OCI-LY1 (cell line): Measurements from ENCODE around the gene C19orf44.

Experiments
- H2AFZ ChIP-seq: fragments of 200-600 bp; sonication (generic), shearing (Covaris generic); 2 replicates; pipeline ENCODE4 v1.6.0; 2014; ENCODE audit warnings: antibody characterized with exemption, mild to moderate bottlenecking, low read length
- H3F3A ChIP-seq: fragments of 200-600 bp; sonication (generic), shearing (Covaris generic); 2 replicates; pipeline ENCODE4 v1.6.0; 2014; ENCODE audit warnings: mild to moderate bottlenecking, antibody characterized with exemption, low read length, moderate library complexity; ENCODE audit not compliant: insufficient read depth
- H3K27ac ChIP-seq: fragments of 200-600 bp; sonication (generic); 2 replicates; pipeline ENCODE4 v1.5.1; 2014; ENCODE audit warnings: low read length, mixed run types, mild to moderate bottlenecking, low read depth; ENCODE audit not compliant: poor library complexity, severe bottlenecking
- H3K27me3 ChIP-seq: fragments of 200-600 bp; sonication (generic); 2 replicates; pipeline ENCODE4 v1.6.0; 2014; ENCODE audit warnings: antibody characterized with exemption, mild to moderate bottlenecking, low read length, moderate library complexity; ENCODE audit not compliant: insufficient read depth
- H3K36me3 ChIP-seq: fragments of 200-600 bp; sonication (generic); 2 replicates; pipeline ENCODE4 v1.6.1; 2014; ENCODE audit warnings: mild to moderate bottlenecking, antibody characterized with exemption, low read length, moderate library complexity, mixed read lengths; ENCODE audit not compliant: insufficient read depth
- H3K4me1 ChIP-seq: fragments of 200-600 bp; sonication (generic); 2 replicates; pipeline ENCODE4 v1.5.1; 2014; ENCODE audit warnings: mild to moderate bottlenecking, low read length, moderate library complexity; ENCODE audit not compliant: insufficient read depth, severe bottlenecking
- H3K4me2 ChIP-seq: fragments of 200-600 bp; sonication (generic), shearing (Covaris generic); 2 replicates; pipeline ENCODE4 v1.6.1; 2014; ENCODE audit warnings: low read length
- H3K4me3 ChIP-seq: fragments of 200-600 bp; sonication (generic); 2 replicates; pipeline ENCODE4 v1.5.1; 2014; ENCODE audit warnings: low read length, low read depth, mild to moderate bottlenecking, mixed read lengths; ENCODE audit not compliant: poor library complexity, severe bottlenecking
- H3K79me2 ChIP-seq: fragments of 200-600 bp; shearing (Covaris generic); 2 replicates; pipeline ENCODE4 v1.6.1; 2016; ENCODE audit warnings: mixed run types, low read length, mixed read lengths; ENCODE audit not compliant: insufficient read depth
- H3K9ac ChIP-seq: fragments of 200-600 bp; sonication (generic), shearing (Covaris generic); 2 replicates; pipeline ENCODE4 v1.6.1; 2014; ENCODE audit warnings: mild to moderate bottlenecking, low read length, mixed read lengths
- H3K9me2 ChIP-seq: fragments of 200-600 bp; sonication (generic), shearing (Covaris generic); 2 replicates; pipeline ENCODE4 v1.6.1; 2014; ENCODE audit warnings: low read depth, mild to moderate bottlenecking, low read length, mixed read lengths
- H3K9me3 ChIP-seq: fragments of 200-600 bp; shearing (Covaris generic); 2 replicates; pipeline ENCODE4 v1.6.1; 2014; ENCODE audit warnings: low read length, mixed read lengths
- H4K20me1 ChIP-seq: fragments of 200-600 bp; sonication (generic), shearing (Covaris generic); 2 replicates; pipeline ENCODE4 v1.6.0; 2016; ENCODE audit warnings: mild to moderate bottlenecking, low read length; ENCODE audit not compliant: insufficient read depth
- EZH2 ChIP-seq: fragments of 200-600 bp; sonication (generic), shearing (Covaris generic); IDR thresholded peaks from 2 replicates; pipeline ENCODE4 v1.8.0; 2017; ENCODE audit warnings: borderline replicate concordance, mixed run types, mild to moderate bottlenecking, antibody characterized with exemption, low read length, moderate library complexity, mixed read lengths
- TF ChIP-seq, protein P1 (sequence below): fragments of 200-600 bp; sonication (generic), shearing (Covaris generic); IDR thresholded peaks from 2 replicates; pipeline ENCODE4 v1.5.1; 2017; ENCODE audit warnings: mild to moderate bottlenecking, antibody characterized with exemption, low read length, moderate library complexity, mixed read lengths

The C19orf44 gene

GRCh38 chr19:16522559-16523377, 26.6 kb downstream of the C19orf44 start:
- Histone ChIP-seq H3K36me3 (peaks cover 96% of the 10 kb centered on the region), H3K27ac (no peak overlapping the region), H3K4me1 (no peaks in the 10 kb centered on the region), H4K20me1 (no peaks in the 10 kb centered on the region), H3K9me2 (no peaks in the 10 kb centered on the region), H3K9ac (no peak overlapping the region), H3K4me2 (no peak overlapping the region), H3K9me3 (no peaks in the 10 kb centered on the region), H2AFZ (no peak overlapping the region), H3K27me3 (no peaks in the 10 kb centered on the region), H3K4me3 (no peak overlapping the region), H3K79me2 (no peaks in the 10 kb centered on the region), H3F3A (no peaks in the 10 kb centered on the region)
- TF ChIP-seq, protein P1, sequence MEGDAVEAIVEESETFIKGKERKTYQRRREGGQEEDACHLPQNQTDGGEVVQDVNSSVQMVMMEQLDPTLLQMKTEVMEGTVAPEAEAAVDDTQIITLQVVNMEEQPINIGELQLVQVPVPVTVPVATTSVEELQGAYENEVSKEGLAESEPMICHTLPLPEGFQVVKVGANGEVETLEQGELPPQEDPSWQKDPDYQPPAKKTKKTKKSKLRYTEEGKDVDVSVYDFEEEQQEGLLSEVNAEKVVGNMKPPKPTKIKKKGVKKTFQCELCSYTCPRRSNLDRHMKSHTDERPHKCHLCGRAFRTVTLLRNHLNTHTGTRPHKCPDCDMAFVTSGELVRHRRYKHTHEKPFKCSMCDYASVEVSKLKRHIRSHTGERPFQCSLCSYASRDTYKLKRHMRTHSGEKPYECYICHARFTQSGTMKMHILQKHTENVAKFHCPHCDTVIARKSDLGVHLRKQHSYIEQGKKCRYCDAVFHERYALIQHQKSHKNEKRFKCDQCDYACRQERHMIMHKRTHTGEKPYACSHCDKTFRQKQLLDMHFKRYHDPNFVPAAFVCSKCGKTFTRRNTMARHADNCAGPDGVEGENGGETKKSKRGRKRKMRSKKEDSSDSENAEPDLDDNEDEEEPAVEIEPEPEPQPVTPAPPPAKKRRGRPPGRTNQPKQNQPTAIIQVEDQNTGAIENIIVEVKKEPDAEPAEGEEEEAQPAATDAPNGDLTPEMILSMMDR = no peak
- TF ChIP-seq EZH2 = no peak

DNA sequence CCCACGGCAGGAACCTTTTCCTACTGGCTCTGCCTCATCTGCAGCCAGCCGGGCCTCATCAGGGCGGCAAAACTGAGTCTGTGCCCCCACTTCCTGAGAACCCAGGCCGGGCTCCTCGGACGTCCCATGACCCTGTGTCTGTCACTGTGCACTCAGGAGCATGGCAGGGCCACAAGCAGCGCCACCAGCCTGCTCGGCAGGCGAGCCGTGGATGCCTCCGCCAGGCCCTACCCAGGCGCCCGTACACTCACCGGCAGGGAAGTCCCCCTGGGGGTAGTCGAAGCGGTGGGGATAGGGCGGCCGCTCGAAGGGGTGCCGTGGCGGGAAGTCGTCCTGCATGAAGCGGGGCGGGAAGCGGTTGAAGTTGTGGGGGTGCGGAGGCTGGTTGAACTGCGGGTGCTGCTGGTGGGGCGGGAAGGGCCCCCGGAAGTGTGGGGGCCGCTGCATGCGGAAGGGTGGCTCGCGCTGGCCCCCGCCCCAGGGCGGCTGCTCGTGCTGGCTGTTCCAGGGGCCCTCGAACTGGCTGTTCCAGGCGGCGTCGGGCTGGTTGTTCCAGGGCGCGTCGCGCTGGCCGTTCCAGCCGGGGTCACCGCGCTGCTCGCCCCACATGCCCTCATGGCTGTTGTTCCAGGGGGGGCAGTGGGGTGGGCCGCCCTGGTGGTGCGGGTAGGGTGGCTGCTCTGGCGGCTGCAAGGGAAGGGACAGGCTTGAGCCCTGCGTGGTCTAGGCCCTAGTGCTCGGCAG, 29.0 kb downstream of the C19orf44 start:
- H3K9me3 ChIP-seq = no peaks in the 10 kb centered on the region
- H3K4me2 ChIP-seq = no peak overlapping the region
- no peaks in the 10 kb centered on the region for H3F3A ChIP-seq
- no peaks in the 10 kb centered on the region for H3K4me1 ChIP-seq
- no peak overlapping the region for H3K4me3 ChIP-seq
- no peaks in the 10 kb centered on the region for H4K20me1 ChIP-seq
- no peak overlapping the region for H3K27ac ChIP-seq
- H3K27me3 ChIP-seq = no peaks in the 10 kb centered on the region
- peaks cover 95% of the 10 kb centered on the region for H3K36me3 ChIP-seq
- no peak overlapping the region for H3K9ac ChIP-seq
- no peak overlapping the region for H2AFZ ChIP-seq
- H3K79me2 ChIP-seq = no peaks in the 10 kb centered on the region
- no peak for TF ChIP-seq EZH2
- TF ChIP-seq, protein P1 = no peak
- H3K9me2 ChIP-seq = no peaks in the 10 kb centered on the region

DNA sequence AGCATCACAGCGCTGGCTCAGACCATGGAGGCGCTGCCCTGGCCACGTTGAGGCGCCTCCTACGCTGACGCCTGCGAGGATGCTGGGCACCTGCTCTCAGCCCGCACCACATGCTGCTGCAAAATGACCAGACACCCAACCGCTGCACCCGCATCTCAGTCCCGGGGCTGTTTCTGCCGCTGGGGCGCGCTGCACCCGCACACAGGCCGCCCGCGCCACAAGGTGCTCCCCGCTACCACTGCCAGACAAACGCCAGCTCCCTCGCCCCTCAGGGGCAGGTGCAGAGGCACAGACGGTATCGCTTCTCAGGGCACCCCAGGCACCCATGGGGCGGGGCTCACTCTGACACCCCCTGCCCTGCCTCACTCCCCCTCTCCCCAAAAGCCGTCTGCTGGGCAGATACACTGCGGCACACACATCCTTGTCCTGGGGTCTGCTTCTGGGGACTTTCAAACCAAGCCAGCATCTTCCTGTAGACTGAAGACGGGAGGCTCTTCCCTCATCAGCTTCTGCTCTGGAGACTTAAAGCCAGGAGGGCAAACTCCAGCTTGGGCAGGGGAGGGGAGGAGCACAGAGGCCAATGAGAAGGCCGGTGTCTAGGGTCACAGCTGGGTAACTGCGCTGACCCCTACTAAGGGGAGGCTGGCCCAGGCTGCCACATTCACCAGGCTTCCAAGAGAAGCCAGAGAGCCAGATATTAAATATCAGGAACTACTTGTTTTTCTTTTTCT, 29.7 kb downstream of the C19orf44 start:
- Histone ChIP-seq H3K36me3 (peaks cover 95% of the 10 kb centered on the region), H3K27me3 (no peaks in the 10 kb centered on the region), H3K4me2 (no peak overlapping the region), H3K27ac (no peak overlapping the region), H3K9me3 (no peaks in the 10 kb centered on the region), H4K20me1 (no peaks in the 10 kb centered on the region), H3K4me3 (no peak overlapping the region), H2AFZ (no peak overlapping the region), H3K9me2 (no peaks in the 10 kb centered on the region), H3K9ac (no peak overlapping the region), H3K4me1 (no peaks in the 10 kb centered on the region), H3F3A (no peaks in the 10 kb centered on the region), H3K79me2 (no peaks in the 10 kb centered on the region)
- TF ChIP-seq, protein P1 = no peak
- no peak for TF ChIP-seq EZH2
